Measurements from ENCODE around the gene SMS.

DNA sequence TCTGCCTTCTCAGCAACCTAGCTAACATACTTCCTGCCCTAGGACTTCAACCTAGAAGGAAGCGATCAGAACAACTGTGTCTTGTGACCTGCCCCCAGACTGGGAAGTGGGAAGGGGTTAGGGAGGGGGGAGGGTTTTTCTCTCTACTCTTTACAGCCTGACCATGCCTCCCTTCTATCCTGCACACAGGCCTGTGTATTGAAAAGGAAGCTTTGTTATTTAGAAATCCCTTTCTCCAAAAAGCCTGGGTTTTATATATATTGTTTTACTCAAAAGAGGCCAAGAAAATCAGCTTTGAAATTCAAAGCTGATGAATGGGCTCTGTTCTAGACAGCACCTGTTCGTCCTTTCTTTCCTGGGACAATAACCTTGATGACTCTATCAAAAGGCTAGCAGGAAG lies 35.2 kb upstream of the SMS start:
- TF ChIP-seq, protein P1, sequence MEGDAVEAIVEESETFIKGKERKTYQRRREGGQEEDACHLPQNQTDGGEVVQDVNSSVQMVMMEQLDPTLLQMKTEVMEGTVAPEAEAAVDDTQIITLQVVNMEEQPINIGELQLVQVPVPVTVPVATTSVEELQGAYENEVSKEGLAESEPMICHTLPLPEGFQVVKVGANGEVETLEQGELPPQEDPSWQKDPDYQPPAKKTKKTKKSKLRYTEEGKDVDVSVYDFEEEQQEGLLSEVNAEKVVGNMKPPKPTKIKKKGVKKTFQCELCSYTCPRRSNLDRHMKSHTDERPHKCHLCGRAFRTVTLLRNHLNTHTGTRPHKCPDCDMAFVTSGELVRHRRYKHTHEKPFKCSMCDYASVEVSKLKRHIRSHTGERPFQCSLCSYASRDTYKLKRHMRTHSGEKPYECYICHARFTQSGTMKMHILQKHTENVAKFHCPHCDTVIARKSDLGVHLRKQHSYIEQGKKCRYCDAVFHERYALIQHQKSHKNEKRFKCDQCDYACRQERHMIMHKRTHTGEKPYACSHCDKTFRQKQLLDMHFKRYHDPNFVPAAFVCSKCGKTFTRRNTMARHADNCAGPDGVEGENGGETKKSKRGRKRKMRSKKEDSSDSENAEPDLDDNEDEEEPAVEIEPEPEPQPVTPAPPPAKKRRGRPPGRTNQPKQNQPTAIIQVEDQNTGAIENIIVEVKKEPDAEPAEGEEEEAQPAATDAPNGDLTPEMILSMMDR (IDR thresholded peaks at IDR 0.05), result no peak
- TF ChIP-seq POLR2AphosphoS5 (IDR thresholded peaks at IDR 0.05) (no peak), POLR2A (IDR thresholded peaks at IDR 0.05) (no peak)
